ENCODE results near the gene UBE3D. TPM values are rescaled to one million over a fixed set of nuclear protein-coding genes. Genes with fewer than 3 reads are reported as not detected.

The UBE3D gene
- total RNA-seq, 1 experiment from 2014 or later = 10.7 TPM

GRCh38 chr6:82881519-82881918, 184.1 kb downstream of the UBE3D start:
- H3T11ph ChIP-seq (ENCODE audit: low read length) = no peak overlapping the region
- no peak overlapping the region for H2BK12ac ChIP-seq (ENCODE audit: insufficient read length, low read depth, low read length)
- no peak for DNase-seq
- no peaks in the 10 kb centered on the region for H3K79me2 ChIP-seq (ENCODE audit: insufficient read depth, low read length)
- no peak overlapping the region for H4K5ac ChIP-seq (ENCODE audit: insufficient read length, low read depth, low read length)
- WGBS (ENCODE audit: extremely low coverage, insufficient read length, low lambda C conversion rate) = no CpG with 5 or more reads among the region's 1 CpG
- no peak overlapping the region for H2AFZ ChIP-seq (ENCODE audit: low read length)
- TF ChIP-seq, protein P1, sequence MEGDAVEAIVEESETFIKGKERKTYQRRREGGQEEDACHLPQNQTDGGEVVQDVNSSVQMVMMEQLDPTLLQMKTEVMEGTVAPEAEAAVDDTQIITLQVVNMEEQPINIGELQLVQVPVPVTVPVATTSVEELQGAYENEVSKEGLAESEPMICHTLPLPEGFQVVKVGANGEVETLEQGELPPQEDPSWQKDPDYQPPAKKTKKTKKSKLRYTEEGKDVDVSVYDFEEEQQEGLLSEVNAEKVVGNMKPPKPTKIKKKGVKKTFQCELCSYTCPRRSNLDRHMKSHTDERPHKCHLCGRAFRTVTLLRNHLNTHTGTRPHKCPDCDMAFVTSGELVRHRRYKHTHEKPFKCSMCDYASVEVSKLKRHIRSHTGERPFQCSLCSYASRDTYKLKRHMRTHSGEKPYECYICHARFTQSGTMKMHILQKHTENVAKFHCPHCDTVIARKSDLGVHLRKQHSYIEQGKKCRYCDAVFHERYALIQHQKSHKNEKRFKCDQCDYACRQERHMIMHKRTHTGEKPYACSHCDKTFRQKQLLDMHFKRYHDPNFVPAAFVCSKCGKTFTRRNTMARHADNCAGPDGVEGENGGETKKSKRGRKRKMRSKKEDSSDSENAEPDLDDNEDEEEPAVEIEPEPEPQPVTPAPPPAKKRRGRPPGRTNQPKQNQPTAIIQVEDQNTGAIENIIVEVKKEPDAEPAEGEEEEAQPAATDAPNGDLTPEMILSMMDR (conservative IDR thresholded peaks at IDR 0.05) = no peak
- Mint-ChIP-seq H3K36me3 (ENCODE audit: insufficient read depth in 1 of 3, low read depth in 3 of 3) (no peaks in the 10 kb centered on the region), H3K27ac (no peak overlapping the region), H3K4me1 (no peaks in the 10 kb centered on the region), H3K4me3 (no peak overlapping the region), H3K27me3 (ENCODE audit: low read depth) (no peaks in the 10 kb centered on the region; the same call in 1 of the 2 replicates), H3K9me3 (no peaks in the 10 kb centered on the region)
- H3K9ac ChIP-seq (ENCODE audit: extremely low read depth, insufficient read length, low read length) = no peak overlapping the region
- H3K4me2 ChIP-seq (ENCODE audit: insufficient read depth, insufficient read length, low read length) = no peak overlapping the region
- no peaks in the 10 kb centered on the region for H4K20me1 ChIP-seq (ENCODE audit: control insufficient read depth, insufficient read depth, insufficient read length)
- no peak overlapping the region for H3K56ac ChIP-seq (ENCODE audit: insufficient read length, low read depth, low read length)
- H3K27me3 ChIP-seq (ENCODE audit: insufficient read depth, low read length) = no peaks in the 10 kb centered on the region
- no peak overlapping the region for H3K14ac ChIP-seq (ENCODE audit: insufficient read depth, low read length)
- H3K18ac ChIP-seq (ENCODE audit: insufficient read length, low read depth, low read length) = no peak overlapping the region
- H3K27ac ChIP-seq (ENCODE audit: insufficient read length, low read depth, low read length) = no peak overlapping the region
- H3K23ac ChIP-seq (ENCODE audit: insufficient read length, low read depth, low read length) = no peak overlapping the region
- H2BK20ac ChIP-seq (ENCODE audit: low read depth, low read length, poor library complexity, severe bottlenecking) = no peak overlapping the region
- H4K91ac ChIP-seq (ENCODE audit: insufficient read length, low read depth, low read length) = no peak overlapping the region
- no peak overlapping the region for H2BK15ac ChIP-seq (ENCODE audit: low read depth, low read length)
- H4K8ac ChIP-seq (replicated peaks; ENCODE audit: insufficient read length, low read depth, low read length) = no peak overlapping the region
- no peak overlapping the region for H2BK120ac ChIP-seq (ENCODE audit: low read depth, low read length, poor library complexity, severe bottlenecking)
- no peaks in the 10 kb centered on the region for H3K4me1 ChIP-seq (ENCODE audit: insufficient read depth, low read length)
- H2AK5ac ChIP-seq (ENCODE audit: insufficient read length, low read length) = no peak overlapping the region
- H3K4ac ChIP-seq (ENCODE audit: low read depth, low read length) = no peak overlapping the region
- no peaks in the 10 kb centered on the region for H3K79me1 ChIP-seq (ENCODE audit: insufficient read depth, low read depth, low read length, poor library complexity, severe bottlenecking)
- no peaks in the 10 kb centered on the region for H3K9me3 ChIP-seq (ENCODE audit: control insufficient read depth, low read depth, low read length)
- H3K23me2 ChIP-seq (ENCODE audit: insufficient read length, low read depth, low read length, poor library complexity, severe bottlenecking) = no peaks in the 10 kb centered on the region
- no peak overlapping the region for H2BK5ac ChIP-seq (ENCODE audit: insufficient read length, low read length)

All from H9 (cell line).